HG02943 (cell line): ENCODE data around the gene KCTD19.
"Not testable (repeated sequence)": the region's sequence is repeated elsewhere in the genome, so short reads cannot be mapped to it uniquely, and the experiment has no call there.

Experiments
- ATAC-seq: cut with Tn5 transposase; IDR thresholded peaks from one replicate; pipeline ENCODE4 v1.9.1; 2021; ENCODE audit warnings: mild to moderate bottlenecking, low read depth, moderate library complexity; ENCODE audit not compliant: unreplicated experiment

The KCTD19 gene

DNA sequence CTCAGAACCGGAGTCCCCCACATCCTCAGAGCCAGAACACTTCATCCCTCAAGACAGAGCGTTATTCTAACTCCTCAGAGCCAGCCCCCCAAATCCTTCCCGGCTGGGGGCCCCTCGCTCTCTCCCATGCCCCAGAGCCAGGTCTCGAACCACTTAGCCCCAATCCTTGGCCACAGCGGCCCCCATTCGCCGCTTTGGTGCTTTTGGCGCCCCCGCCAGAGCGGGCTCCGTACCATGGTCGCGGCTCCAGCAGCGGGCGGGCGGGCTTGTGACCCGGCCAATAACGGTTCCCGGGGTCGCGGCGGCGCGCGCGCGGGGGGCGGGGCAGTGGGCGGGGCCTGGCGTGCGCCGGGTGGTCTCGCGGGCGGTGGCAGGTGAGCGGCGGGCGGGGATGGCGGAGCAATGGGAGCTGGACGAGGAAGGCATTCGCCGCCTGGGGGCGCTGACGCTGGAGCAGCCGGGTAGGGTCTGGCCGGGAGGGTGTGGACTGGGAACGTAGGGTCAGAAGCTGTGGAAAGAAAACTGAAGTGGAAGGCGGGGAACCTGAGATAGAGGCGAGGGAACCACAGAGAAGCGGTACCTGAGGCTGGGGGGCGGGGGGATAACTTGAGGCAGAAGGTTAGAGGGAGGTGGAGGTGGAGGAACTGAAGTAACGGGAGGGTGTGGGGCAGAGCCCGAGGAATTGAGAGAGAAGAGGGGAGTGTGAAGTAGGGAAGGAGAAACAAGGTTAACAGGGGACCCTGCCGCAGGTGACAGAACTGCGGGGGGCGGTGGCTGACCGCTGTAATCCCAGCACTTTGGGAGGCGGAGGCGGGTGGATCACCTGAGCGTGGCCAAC lies at the start of gene KCTD19, which contains the start of gene LRRC36:
KCTD19 (minus strand) TSS at position 270 of the 838 bp plus-strand sequence; CDS start at position 236, 34 bp downstream.
LRRC36 (plus strand) TSS at position 344 of the 838 bp plus-strand sequence; CDS start at position 392, 48 bp downstream.
- no peak for ATAC-seq

DNA sequence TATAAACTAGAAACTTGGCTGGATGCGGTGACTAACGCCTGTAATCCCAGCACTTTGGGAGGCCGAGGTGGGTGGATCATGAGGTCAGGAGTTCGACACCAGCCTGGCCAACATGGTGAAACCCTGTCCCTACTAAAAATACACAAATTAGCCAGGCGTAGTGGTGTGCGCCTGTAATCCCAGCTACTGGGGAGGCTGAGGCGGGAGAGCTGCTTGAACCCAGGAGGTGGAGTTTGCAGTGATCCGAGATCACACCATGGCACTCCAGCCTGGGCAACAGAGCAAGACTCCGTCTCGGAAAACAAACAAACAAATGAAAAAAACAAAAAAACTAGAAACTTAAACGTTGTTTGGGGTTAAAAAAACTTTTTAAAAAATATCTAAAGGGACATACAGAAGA lies 49.5 kb upstream of the KCTD19 start:
- not testable (repeated sequence) for ATAC-seq

DNA sequence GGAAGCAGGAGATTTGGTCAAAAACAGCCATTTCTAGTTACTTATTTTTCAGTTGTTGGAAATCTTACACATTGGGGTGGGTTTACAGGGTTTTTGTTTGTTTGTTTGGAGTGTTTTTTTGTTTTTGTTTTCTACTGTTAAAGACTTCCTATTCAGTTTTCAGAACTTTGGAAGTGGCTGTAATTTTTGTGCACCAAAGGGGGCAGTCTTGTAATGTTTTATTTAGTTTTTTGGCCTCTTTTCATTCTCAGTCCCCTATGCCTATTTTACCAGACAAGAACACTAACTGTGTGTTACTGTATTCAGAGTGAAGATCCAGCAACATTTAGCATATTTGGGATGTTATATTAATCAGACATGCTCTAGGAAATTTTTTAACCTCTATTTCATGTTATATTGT lies 46.1 kb upstream of the KCTD19 start:
- ATAC-seq, result no peak

DNA sequence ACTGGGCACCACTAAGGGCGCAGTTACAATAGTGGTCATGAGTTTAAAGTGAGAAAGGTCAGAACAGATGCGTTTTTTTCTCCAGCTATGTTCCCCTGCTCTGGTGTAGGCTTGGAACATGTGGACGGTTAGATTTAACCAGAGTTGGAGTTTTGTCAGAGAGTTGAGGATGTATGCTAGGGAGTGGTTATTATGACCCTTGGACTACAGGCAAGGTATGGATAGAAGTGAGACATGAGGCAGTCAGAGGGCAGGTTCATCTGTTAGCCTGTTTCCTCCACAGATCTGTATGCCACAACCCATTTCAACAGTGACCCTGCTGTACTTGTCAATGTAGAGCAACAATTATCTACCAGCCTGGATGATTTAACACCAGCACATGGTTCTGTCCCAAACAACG lies 44.1 kb upstream of the KCTD19 start:
- ATAC-seq, result no peak

DNA sequence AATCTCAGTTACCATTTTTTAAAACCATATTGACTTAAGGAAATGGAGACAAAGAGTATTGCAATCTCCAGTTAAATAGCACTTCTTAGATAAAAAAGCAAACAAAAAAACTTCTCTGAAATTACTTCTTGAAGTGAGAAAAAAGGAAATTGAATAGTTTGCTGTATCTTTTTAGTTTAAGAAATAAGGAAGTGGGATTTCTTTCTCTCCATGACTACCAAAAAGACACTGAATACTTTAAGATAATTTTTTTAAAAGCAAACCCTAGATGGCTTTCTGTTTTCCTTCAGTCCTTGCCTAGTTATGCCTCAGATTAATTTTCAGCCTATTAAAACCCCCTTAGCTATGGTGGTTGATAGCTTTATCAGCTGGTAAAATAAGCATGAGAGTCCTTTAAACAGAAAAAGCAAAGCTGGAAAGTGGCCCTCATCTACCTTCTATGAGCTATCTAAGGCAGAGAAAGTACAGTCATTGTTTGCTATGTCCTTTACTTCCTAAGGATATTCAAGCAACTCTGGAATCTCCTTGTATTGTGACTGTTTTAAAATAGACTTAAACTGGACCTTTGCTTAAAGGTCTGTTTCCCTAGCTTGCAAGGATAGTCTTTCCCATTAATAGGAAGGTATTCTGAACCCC lies 38.2 kb upstream of the KCTD19 start:
- ATAC-seq, result no peak

DNA sequence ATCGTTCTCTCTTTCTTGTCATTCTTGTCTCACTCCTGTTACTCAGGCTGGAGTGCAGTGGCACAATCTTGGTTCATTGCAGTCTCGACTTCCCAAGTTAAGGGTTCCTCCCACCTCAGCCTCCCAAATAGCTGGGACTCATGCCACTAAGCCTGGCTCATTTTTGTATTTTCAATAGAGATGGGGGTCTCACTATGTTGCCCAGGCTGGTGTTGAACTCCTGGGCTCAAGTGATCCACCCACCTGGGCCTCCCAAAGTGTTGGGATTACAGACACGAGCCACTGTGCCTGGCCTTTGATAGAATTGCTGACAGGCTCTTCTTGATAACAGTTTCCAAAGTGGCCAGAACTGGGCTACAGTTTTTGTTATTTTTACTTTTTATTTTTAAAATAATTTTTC lies 34.5 kb upstream of the KCTD19 start:
- no peak for ATAC-seq

DNA sequence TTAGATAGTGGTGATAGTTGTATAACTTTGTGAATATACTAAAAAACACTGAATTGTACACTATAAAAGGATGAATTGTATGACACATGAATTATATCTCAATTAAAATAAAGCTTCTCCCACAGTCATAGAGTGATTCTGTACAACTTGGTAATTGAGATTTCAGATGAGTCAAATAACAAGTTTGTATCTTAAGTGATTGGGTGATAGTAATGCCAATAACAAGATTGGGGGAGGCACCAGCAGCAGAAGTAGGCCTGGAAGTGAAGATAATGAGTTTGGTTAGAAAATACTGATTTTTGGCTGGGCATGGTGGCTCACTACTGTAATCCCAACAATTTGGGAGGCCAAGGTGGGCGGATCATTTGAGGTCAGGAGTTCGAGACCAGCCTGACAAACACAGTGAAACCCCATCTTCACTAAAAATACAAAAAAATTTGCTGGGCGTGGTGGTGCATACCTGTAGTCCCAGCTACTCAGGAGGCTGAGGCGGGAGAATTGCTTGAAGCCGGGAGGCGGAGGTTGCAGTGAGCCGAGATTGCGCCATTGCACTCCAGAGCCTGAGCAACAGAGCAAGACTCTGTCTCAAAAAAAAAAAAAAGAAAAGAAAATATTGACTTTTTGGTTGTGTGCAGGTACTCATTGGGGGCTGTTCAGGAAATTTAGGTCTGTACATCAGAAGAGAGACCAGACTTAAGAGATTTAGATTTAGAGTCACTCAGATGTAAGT lies 33.2 kb upstream of the KCTD19 start:
- not testable (repeated sequence) for ATAC-seq

DNA sequence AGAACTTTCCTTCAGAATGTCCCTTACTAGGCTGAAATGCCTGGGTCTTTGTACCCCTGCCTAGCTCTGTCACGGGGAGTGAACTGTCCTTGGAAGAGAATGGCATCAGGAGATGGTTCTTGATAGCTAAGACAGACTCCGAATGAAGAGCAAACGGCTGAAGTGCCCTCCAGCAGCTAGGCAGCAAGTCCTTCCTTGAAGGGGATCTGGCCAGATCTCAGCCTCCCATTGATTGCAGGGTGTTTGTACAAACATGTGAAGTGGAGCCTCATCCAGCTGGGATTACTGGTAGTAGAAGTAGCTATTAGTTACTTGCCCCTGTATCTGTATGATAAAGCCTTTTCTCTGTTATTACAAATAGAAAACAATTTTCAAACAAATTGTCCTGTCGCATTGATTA lies 31.0 kb upstream of the KCTD19 start:
- ATAC-seq, result no peak

DNA sequence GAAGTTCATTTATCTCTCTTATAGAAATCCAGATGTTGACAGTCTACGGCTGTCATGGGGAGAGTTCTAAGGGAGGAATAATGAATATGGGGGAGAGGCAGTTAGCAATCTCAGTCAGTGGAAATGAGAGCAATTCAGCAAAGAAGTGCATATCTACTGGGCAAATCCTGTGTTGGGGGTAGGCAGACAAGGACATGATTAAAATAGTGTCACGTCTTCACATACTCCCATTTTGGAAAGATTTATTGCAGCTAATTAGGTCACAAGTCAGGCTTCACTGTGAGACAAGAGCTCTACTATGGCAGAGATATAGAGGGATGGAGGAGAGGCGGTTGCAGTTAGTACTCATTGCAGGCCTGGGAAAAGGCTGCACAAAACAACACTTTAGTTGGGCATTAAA lies 29.9 kb upstream of the KCTD19 start:
- ATAC-seq, result no peak

DNA sequence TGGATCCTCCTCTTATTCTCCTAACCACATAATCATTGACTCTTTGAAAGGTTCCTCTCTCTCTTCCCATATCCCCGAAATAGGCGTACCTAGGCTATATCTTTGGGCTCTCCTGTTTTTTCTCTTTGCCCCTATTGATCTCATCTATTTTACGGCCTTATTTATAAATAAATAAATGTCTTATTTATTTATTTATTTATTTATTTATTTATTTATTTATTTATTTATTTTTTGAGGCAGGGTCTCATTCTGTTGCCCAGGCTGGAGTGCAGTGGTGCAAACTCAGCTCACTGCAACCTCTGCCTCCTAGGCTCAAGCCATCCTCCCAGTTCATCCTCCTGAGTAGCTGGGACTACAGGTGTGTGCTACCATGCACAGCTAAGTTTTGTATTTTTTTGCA lies 25.9 kb upstream of the KCTD19 start:
- ATAC-seq, result not testable (repeated sequence)

DNA sequence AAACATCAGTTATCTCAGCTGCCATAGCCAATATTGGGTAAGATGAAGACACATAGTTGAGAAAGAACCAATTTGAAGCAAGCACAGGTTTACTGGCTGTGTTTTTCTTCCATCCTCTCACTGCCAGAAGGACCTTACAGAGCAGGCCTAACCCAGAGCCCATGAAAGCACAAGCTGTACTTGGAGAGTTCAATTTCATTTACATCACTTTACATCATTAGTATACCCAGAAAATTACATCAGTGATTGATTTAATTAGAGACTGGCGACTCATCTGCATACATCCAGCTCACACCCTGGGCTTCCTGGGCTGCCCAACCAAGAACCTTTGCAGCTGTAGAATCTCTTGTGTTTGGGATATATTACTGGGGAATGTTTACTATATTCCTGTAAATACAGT lies 23.8 kb upstream of the KCTD19 start:
- ATAC-seq, result no peak

DNA sequence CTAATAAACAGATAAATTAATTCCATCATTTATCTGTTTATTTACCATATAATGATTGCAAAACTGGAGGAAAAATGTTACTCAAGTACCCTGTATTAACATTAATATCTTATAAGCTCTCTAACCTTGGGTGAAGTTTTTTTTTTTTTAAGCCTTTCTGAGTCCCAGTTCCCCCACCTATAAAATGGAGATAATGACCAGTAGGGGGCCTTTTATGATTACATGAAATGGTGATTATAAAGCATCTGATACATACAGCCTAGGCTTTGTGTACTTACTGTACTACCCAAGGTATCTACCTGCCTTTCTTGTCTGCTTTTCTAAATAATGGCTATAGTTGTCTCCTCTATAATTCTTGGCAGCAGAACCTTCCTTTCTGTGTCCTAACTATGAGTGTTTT lies 22.6 kb upstream of the KCTD19 start:
- ATAC-seq, result no peak

DNA sequence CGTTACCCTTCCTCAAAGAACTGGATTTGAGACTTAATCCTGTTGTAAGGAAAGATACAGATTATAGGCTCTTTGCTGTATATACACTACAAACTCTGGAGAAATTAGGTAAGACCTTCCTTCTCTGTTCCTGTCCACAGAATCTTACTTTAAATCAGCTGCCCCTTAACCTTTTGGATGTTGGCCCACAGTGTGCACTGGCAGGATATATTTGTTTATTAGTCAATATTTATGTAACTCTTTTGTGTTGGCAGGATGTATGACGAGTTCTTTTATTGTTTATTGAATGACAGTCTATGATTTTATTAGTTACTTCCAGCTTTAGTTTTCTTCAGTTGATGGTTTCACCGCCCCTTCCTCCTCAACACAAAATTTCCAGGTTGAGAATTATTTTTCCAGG lies 19.8 kb upstream of the KCTD19 start:
- no peak for ATAC-seq

DNA sequence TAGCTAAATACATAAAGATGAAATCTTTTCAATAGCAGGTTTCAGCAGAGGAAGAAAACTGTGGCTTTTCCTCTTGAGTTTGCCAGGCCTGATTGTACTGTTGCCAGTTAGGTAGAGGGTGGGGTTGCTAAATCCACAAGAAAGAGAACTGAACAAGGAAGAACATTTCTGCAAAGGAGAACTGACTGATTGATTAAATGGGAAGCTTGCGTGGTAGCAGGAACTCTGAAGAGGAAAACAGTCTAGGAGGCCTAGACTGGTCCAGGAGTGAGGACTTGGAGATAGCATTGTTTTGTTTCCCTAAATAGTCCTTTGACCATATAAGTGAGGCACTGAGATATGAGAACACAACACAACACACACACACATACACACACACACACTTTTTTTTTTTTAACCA lies 18.9 kb upstream of the KCTD19 start:
- no peak for ATAC-seq

DNA sequence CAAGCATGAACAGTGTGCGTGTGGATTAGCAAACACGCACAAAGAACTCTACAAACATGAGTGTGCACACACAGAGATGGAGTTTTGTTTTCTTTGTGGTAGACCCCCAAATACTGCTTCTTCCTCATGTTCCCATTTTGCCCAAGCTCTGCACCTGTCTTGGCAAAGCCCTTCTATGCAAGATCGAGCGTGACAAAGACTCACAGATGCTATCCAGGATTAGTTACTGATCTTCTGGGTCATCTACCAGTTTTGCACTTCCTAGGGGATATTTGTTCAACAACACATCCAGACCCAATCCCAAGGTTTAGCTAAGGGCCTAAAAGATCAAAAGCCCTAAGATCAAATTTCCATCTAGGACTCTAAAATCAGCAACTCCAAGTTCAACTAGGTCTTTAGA lies 16.1 kb upstream of the KCTD19 start:
- ATAC-seq, result no peak

DNA sequence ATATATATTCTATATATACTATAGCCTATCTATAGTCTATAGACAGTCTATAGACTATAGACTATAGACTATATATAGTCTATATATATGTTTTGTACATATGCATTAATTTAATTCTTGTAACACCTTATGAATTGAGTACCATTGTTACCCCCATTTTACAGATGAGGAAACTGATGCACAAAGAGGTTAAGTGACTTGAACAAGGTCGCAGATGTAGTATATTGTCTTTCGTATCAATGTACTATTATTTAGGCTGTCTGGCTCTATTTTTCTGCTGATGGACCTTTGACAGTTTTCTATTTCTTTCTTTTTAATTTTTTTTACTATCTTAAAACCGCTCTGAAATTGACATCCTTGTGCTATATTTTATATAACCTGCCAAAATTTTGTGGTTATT lies 14.7 kb upstream of the KCTD19 start:
- no peak for ATAC-seq

DNA sequence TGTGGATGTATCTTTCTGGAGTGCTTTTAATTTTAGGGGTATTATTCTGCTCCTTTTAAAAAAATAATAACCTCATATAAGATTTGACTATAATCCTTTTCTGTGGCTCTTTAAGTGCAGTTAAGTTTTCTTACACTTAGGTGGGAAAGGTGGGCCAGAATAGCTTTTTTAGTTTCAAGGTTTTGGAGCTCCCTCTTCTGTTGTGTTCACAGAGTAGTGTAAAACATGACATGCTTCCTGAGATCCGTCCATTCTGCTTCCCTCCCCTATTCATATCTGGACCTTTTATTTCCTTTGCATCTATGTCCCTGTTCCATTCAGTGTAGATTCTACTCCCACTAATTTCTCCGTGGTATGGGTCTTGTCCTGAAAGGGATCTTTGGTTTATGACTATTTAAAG lies 12.9 kb upstream of the KCTD19 start:
- no peak for ATAC-seq

DNA sequence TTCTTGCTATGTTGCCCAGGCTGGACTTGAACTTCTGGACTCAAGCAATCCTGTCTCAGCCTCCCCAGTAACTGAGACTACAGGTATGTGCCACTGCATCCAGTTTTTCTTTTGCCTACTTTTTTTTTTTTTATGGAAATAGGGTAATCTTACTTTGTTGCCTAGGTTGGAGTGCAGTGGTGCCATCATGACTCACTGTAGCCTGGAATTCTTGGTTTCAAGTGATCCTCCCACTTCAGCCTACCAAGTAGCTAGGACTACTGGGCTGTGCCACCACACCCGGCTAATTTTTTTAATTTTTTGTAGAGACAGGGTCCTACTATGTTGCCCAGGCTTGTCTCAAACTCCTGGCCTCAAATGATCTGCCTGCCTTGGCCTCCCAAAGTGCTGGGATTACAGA lies 10.1 kb upstream of the KCTD19 start:
- no peak for ATAC-seq

DNA sequence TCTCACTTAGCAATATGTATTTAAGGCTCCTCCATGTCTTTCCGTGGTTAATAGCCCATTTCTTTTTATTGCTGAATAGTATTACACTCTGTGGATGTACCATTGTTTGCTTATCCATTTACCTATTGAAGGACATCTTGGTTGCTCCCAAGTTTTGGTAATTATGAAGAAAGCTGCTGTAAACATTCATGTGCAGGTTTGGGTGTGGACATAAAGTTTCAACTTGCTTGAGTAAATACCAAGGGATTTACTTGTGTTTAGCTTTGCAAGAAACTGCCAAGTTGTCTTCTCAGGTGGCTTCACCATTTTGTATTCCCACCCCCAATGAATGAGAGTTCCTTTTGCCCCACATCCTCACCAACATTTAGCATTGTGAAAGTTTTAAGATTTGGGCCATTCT lies 9.6 kb upstream of the KCTD19 start:
- ATAC-seq, result no peak

DNA sequence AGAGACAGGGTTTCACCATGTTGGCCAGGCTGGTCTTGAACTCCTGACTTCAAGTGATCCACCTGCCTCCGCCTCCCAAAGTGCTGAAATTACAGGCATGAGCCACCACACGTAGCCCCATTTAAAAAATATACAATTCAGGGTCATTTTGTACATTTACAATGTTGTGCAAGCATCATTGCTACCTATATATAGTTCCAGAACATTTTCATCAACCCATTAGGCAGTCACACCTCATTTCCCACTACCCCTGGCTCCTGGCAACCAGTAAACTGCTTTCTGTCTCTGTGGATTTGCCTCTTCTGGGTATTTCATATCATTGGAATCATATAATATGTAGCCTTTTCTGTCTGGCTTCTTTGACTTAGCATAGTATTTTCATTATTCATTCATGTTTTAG lies 6.8 kb upstream of the KCTD19 start:
- no peak for ATAC-seq

DNA sequence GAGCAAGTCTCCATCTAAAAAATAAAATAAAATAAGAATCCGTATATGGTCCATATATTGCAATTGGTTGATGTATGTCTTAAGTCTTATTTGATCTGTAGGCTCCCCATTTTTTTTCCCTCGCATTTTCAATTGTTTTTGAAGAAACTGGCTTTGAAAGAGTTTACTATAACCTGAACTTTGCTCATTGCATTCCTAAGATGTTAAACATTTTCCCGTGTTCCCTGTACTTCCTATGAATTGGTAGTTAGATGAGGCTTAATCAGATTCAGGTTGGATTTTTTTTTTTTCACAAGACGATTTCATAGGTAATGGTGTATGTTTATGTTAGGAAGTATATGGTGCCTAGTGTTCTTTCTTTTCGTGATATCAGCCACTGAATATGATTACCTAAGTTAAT lies 3.4 kb upstream of the KCTD19 start:
- ATAC-seq, result no peak
